SK-N-SH treated with all-trans-retinoic acid at 6 μM for 48 hours (cell line): Measurements from ENCODE around the gene TMEM174.

Source experiments
- ATAC-seq: fragments of 200-7000 bp; cut with Tn5 transposase; 3 replicates; pipeline ENCODE4 v1.9.1; 2020; ENCODE audit warnings: mild to moderate bottlenecking, moderate library complexity
- ARNTL ChIP-seq: fragments of 450-650 bp; formaldehyde crosslinking; IDR thresholded peaks from 2 replicates; pipeline ENCODE4 v1.5.0; 2020; ENCODE audit warnings: low read depth, mild to moderate bottlenecking, moderate library complexity, borderline replicate concordance
- CSDC2 ChIP-seq: fragments of 250-450 bp; sonication (Bioruptor Pico); IDR thresholded peaks from 2 replicates; pipeline ENCODE4 v1.5.0; 2020; ENCODE audit warnings: mild to moderate bottlenecking, moderate library complexity
- ESRRG ChIP-seq: fragments of 250-450 bp; sonication (Bioruptor Pico); IDR thresholded peaks from 2 replicates; pipeline ENCODE4 v1.6.1; 2021; ENCODE audit warnings: mild to moderate bottlenecking
- ISL1 ChIP-seq: fragments of 250-450 bp; sonication (Bioruptor Pico); IDR thresholded peaks from 2 replicates; pipeline ENCODE4 v2.1.2; 2022; ENCODE audit warnings: mild to moderate bottlenecking, moderate library complexity
- PATZ1 ChIP-seq: fragments of 250-450 bp; sonication (Bioruptor Pico); IDR thresholded peaks from 2 replicates; pipeline ENCODE4 v1.8.0; 2020; ENCODE audit warnings: mild to moderate bottlenecking, moderate library complexity, borderline replicate concordance
- POU6F1 ChIP-seq: fragments of 250-450 bp; sonication (Bioruptor Pico); IDR thresholded peaks from 2 replicates; pipeline ENCODE4 v1.8.0; 2021; ENCODE audit warnings: low read depth, mild to moderate bottlenecking, moderate library complexity, borderline replicate concordance
- RARB ChIP-seq: fragments of 250-450 bp; sonication (Bioruptor Pico); IDR thresholded peaks from 2 replicates; pipeline ENCODE4 v1.8.0; 2021; ENCODE audit warnings: mild to moderate bottlenecking, moderate library complexity
- SNAI2 ChIP-seq: fragments of 250-450 bp; sonication (Bioruptor Pico); IDR thresholded peaks from 2 replicates; pipeline ENCODE4 v1.5.0; 2020; ENCODE audit warnings: mild to moderate bottlenecking, moderate library complexity
- TOX ChIP-seq: fragments of 250-450 bp; sonication (Bioruptor Pico); IDR thresholded peaks from 2 replicates; pipeline ENCODE4 v1.8.0; 2021; ENCODE audit warnings: mild to moderate bottlenecking, moderate library complexity, borderline replicate concordance
- ZFP3 ChIP-seq: fragments of 250-450 bp; sonication (Bioruptor Pico); IDR thresholded peaks from 2 replicates; pipeline ENCODE4 v1.5.0; 2020; ENCODE audit warnings: mild to moderate bottlenecking, moderate library complexity
- ZFP30 ChIP-seq: fragments of 450-650 bp; formaldehyde crosslinking; IDR thresholded peaks from 2 replicates; pipeline ENCODE4 v1.5.0; 2022; ENCODE audit warnings: mild to moderate bottlenecking, moderate library complexity
- ZNF565 ChIP-seq: fragments of 450-650 bp; formaldehyde crosslinking; conservative IDR thresholded peaks from 2 replicates; pipeline ENCODE4 v1.5.0; 2020; ENCODE audit warnings: low read depth, mild to moderate bottlenecking, moderate library complexity
- ZNF8 ChIP-seq: fragments of 450-650 bp; formaldehyde crosslinking; IDR thresholded peaks from 2 replicates; pipeline ENCODE4 v1.5.0; 2020; ENCODE audit warnings: mild to moderate bottlenecking, moderate library complexity
- TF ChIP-seq, protein P1 (sequence below): fragments of 250-450 bp; sonication (Bioruptor Pico); IDR thresholded peaks from 2 replicates; pipeline ENCODE4 v1.5.1; 2020; ENCODE audit warnings: low read depth, mild to moderate bottlenecking, moderate library complexity
- TF ChIP-seq, protein P2 (sequence below): fragments of 250-450 bp; sonication (Bioruptor Pico); IDR thresholded peaks from 2 replicates; pipeline ENCODE4 v1.5.0; 2020; ENCODE audit warnings: mild to moderate bottlenecking, moderate library complexity

TMEM174 gene

DNA sequence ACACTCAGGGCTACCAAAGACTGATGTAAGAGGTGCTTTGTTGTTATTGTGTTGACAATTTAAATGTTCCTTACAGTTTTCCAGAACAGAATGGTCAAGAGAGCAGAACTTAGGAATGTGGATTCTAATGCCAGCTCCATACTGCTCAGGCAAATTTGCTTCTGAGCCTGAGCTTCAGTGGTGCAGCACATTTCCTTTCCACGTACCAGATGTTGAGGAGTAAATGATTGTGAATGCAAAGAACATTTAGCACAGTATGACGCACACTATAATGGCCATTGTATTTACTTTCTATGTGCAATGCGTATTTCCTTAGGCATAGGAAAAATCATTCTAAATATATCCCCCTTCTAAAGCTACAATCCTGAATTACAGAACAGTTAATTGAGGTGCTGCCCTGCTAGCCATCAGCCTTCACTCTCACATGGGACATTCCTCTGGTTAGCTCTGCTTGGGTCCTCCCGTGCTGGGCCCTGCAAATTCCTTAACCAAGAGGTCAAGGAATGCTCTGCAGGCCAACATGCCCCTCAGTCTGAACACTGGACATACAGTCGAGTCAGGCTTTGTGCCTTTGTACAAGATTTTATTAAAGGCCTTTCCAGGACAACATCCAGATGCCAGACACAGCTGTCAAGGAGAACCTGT lies 21.1 kb upstream of the TMEM174 start (continued):
- TF ChIP-seq, protein P1, sequence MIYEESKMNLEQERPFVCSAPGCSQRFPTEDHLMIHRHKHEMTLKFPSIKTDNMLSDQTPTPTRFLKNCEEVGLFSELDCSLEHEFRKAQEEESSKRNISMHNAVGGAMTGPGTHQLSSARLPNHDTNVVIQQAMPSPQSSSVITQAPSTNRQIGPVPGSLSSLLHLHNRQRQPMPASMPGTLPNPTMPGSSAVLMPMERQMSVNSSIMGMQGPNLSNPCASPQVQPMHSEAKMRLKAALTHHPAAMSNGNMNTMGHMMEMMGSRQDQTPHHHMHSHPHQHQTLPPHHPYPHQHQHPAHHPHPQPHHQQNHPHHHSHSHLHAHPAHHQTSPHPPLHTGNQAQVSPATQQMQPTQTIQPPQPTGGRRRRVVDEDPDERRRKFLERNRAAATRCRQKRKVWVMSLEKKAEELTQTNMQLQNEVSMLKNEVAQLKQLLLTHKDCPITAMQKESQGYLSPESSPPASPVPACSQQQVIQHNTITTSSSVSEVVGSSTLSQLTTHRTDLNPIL (CRISPR knock-in tag) = no peak
- TF ChIP-seq ZFP30 (CRISPR knock-in tag) (no peak), CSDC2 (CRISPR knock-in tag) (no peak)

DNA sequence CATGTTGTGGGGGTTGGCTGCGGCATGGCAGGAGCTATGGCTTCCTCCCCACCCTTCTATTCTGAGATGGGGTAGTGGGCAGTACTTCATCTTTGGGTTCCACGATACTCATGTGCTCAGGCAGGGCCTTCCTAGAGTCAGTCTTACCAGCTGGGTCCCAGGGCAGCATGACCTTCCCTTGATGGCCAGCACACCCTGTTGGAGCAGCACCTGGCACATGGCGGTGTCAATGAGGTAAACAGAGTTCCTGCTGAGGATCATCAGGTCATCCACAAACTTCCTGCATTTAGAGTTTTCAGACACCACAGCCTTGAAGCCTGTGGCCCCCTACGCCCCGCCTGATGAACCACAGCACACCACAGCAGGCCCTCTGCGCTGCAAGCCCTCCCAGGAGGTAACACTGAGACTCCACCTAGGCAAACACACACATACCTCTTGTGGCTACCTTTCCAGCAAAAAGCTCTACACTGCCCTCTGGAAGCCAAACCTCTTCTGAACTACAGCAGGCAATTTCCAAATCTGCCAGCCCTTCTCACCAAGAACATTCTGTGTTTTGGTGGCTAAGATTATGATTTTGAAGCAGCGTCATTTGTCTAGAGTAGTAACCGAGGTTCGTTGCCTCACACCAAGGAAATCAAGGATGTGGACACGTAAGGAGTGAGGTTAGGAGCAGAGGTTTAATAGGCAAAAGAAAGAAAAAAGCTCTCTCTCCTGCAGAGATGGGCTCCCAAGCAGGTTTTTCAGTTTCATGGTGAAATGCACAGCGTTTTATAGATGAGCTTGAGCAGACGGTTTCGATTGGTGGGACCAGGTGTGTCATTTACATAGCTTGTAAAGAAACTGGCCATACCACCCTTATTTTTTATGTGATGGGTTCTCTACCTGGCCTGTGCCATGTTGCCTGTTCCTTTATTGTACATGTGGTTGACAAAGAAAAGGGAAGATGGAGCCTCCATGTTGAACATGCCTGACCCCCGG lies 20.3 kb upstream of the TMEM174 start:
- TF ChIP-seq PATZ1 (CRISPR knock-in tag) = no peak
- TF ChIP-seq, protein P1 (CRISPR knock-in tag) = no peak
- no peak for ATAC-seq

DNA sequence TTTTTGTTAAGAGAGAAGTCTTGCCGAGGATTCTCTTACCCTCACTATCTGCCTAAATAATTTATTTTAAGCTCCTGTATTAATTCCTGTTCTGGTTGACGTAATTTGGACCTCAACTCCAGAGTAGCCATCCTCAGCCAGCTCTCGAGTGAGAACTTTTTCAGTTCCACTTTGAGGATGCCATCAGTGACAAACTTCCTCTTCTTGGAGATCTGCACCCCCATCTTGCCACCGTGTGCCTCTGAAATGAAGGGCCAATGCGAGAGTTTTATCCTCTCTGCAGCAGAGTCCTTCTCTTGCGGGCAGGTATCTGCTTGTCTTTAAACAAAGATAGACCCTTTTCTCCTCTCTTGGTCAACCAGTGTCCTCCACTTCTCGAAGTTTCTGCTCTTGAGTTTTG lies 19.5 kb upstream of the TMEM174 start:
- no peak for ATAC-seq
- no peak for TF ChIP-seq POU6F1 (CRISPR knock-in tag)
- no peak for TF ChIP-seq ZNF8
- no peak for TF ChIP-seq SNAI2 (CRISPR knock-in tag)
- TF ChIP-seq, protein P2, sequence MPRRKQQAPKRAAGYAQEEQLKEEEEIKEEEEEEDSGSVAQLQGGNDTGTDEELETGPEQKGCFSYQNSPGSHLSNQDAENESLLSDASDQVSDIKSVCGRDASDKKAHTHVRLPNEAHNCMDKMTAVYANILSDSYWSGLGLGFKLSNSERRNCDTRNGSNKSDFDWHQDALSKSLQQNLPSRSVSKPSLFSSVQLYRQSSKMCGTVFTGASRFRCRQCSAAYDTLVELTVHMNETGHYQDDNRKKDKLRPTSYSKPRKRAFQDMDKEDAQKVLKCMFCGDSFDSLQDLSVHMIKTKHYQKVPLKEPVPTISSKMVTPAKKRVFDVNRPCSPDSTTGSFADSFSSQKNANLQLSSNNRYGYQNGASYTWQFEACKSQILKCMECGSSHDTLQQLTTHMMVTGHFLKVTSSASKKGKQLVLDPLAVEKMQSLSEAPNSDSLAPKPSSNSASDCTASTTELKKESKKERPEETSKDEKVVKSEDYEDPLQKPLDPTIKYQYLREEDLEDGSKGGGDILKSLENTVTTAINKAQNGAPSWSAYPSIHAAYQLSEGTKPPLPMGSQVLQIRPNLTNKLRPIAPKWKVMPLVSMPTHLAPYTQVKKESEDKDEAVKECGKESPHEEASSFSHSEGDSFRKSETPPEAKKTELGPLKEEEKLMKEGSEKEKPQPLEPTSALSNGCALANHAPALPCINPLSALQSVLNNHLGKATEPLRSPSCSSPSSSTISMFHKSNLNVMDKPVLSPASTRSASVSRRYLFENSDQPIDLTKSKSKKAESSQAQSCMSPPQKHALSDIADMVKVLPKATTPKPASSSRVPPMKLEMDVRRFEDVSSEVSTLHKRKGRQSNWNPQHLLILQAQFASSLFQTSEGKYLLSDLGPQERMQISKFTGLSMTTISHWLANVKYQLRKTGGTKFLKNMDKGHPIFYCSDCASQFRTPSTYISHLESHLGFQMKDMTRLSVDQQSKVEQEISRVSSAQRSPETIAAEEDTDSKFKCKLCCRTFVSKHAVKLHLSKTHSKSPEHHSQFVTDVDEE = no peak
- no peak for TF ChIP-seq ARNTL (CRISPR knock-in tag)
- TF ChIP-seq, protein P1 (CRISPR knock-in tag) = no peak
- no peak for TF ChIP-seq ZFP3 (CRISPR knock-in tag)

DNA sequence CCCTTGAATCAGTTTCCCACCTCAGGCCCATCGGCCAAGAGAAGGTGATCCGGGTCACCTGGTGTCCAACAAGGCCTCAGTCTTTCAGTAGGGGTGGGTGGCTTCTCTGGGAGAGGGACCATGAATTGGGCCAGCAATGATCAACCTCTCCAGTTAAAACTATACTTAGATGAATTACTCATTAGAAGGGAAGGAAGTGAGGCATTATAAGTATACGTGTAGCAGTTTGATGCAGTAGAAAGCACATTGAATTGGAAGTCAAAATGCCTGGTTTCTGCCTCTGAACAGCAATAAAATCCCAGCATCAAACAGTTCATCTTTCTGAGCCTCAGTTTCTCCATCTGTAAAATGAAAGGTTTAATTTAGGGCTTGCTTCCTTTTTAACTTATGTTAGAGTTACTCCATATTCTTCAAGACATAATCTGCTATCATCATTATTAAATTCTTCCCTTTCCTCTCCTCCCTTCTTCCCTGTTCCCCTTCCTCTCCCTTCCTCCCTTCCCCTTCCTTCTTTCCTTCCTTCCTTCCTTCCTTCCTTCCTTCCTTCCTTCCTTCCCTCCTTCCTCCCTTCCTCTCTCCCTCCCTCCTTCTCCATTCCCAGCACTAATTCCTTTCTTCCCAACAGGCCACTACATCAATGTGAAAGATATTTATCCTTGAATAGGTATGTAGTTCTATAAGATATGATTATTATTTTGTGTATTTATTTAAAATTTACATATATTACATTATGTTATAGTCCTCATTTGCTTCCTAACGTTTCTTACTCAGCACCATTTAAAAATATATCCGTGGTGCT lies 18.6 kb upstream of the TMEM174 start:
- ATAC-seq = no peak
- TF ChIP-seq, protein P1 (CRISPR knock-in tag) = no peak
- TF ChIP-seq TOX (CRISPR knock-in tag) = no peak
- no peak for TF ChIP-seq ESRRG (CRISPR knock-in tag)
- TF ChIP-seq ISL1 (CRISPR knock-in tag) = no peak
- no peak for TF ChIP-seq SNAI2 (CRISPR knock-in tag)
- no peak for TF ChIP-seq ZNF565 (CRISPR knock-in tag)
- no peak for TF ChIP-seq RARB (CRISPR knock-in tag)
- no peak for TF ChIP-seq POU6F1 (CRISPR knock-in tag)
- TF ChIP-seq ZFP3 (CRISPR knock-in tag) = no peak
- no peak for TF ChIP-seq PATZ1 (CRISPR knock-in tag)
